Fibroblast of the conjunctiva (primary cell): ENCODE results near the gene ZNF282.
"Not testable (repeated sequence)": the region's sequence is repeated elsewhere in the genome, so short reads cannot be mapped to it uniquely, and the experiment has no call there.

Experiments used
- DNase-seq: peaks from one replicate; pipeline ENCODE4 v3.0.0-alpha.2; 2010; ENCODE audit warnings: low read depth

Gene ZNF282

GRCh38 chr7:149257146-149257545 is 61.8 kb downstream of the ZNF282 start:
- no peak for DNase-seq

DNA sequence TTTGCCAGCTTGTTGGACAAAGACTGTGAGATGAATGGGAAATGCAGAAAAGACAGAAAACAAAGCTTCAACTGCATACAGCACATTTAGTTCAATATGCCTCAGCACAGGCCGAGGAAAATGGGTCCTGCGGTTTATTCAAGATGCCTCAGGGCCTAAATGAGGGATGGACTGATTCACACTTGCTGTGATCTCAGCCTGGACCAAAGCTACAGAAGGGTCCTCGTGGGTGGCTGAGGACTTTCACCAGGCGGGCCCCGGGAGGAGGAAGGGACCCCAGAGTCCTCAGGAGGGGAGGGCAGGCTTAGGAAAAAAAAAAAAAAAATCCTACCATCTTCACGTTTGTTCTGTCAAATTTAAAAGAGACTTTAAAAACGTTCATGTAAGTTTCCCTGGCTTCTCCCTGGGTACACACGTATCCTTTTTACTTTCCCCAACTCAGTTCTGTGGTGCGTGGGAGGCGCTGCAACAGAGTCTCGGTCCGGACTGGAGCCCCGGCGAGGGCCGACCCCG is 66.0 kb downstream of the ZNF282 start:
- DNase-seq: no peak

GRCh38 chr7:149261829-149262617 is 66.7 kb downstream of the ZNF282 start, which contains the start of gene ZNF783:
ZNF783 (plus strand) TSS chr7:149262196; CDS start chr7:149262334, 138 bp downstream.
- DNase-seq: peak; percentile 76

DNA sequence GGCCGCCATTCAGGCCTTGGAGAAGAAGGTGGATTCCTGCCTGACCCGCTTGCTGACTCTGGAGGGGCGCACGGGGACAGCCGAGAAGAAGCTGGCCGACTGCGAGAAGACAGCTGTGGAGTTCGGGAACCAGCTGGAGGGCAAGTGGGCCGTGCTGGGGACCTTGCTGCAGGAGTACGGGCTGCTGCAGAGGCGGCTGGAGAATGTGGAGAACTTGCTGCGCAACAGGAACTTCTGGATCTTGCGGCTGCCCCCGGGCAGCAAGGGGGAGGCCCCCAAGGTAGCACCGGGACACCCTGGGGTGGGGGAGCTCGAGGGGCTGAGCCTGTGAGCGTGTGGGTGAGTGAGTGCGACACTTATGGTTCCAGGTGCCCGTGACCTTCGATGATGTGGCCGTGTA is 71.1 kb downstream of the ZNF282 start:
- no peak for DNase-seq

DNA sequence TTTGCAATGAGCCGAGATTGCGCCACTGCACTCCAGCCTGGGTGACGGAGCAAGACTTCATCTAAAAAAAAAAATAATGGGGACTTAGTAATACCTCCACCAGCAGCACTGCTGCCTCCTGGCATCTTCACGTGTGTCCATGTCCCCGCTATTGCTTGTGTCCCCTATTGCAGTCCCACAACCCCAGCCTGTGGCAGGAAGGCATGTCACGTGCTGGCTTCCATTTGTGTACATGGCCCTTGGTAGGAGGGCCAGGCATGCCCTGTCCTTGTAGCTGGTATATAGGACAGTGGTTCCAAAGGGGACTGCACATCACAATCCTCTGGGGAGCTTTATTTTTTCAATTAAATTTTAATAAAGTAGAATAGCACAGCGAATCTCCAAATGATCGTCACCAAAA is 72.4 kb downstream of the ZNF282 start:
- DNase-seq: no peak

- DNase-seq: not testable (repeated sequence)
Measured at GRCh38 chr7:149274424-149274823, 79.1 kb downstream of the ZNF282 start.
